HCT116 (cell line): Measurements from ENCODE around the gene KCNK13. TPM values are rescaled to one million over a fixed set of nuclear protein-coding genes. Genes with fewer than 3 reads are reported as not detected.

Experiments
- ATAC-seq: fragments of 200-7000 bp; cut with Tn5 transposase; 2 replicates; pipeline ENCODE4 v1.9.1; 2020; ENCODE audit warnings: mild to moderate bottlenecking, moderate library complexity
- BruUV-seq: library from RNA; stranded (reverse); fragments of 400-500 nt; replicated peaks from 2 replicates; lab custom pipeline; 2021; lab: Mats Ljungman, UMichigan
- CTCF ChIA-PET: fragments of 300-600 bp; sonication (Branson Sonifier 250); formaldehyde crosslinking; loops from one replicate; lab custom pipeline; 2021; ENCODE audit warnings: antibody characterized with exemption; lab: Charles Lee
- POLR2A ChIA-PET: fragments of 300-600, 350-600 bp; sonication (Branson Sonifier 250); formaldehyde crosslinking; loops from one replicate; lab custom pipeline; 2021; ENCODE audit warnings: antibody characterized with exemption; lab: Charles Lee
- RAD21 ChIA-PET, 2 experiments: fragments of 300-600 bp; sonication (Branson Sonifier 250); formaldehyde crosslinking; loops; one replicate each; lab custom pipeline; 2023; ENCODE audit warnings: low total read pairs in 2 of 2; ENCODE audit not compliant: uncharacterized antibody in 2 of 2, unreplicated experiment in 2 of 2, low non-redundant PET in 1 of 2; lab: Charles Lee
- DNase-seq: peaks from one replicate; pipeline ENCODE4 v3.0.0-alpha.2; 2010; ENCODE audit warnings: low read depth, low spot score
- H2AFZ ChIP-seq: fragments of 200-600 bp; shearing (Covaris generic), sonication (generic); 2 replicates; pipeline ENCODE4 v1.6.1; 2017; ENCODE audit warnings: low read depth, mixed run types, mixed read lengths, antibody characterized with exemption, low read length; ENCODE audit not compliant: poor library complexity, severe bottlenecking
- H3K27ac ChIP-seq: 2 replicates; pipeline ENCODE4 v1.5.1; 2012; ENCODE audit warnings: low read depth, low read length
- H3K27me3 ChIP-seq: fragments of 200-600 bp; sonication (generic); 2 replicates; pipeline ENCODE4 v1.6.1; 2016; ENCODE audit warnings: mixed run types, low read length, mixed read lengths; ENCODE audit not compliant: insufficient read depth
- H3K36me3 ChIP-seq, 2 experiments: fragments of 200-500 bp in 1 of 2; fragments of 200-600 bp in 1 of 2; sonication (Bioruptor generic) in 1 of 2; sonication (generic) in 1 of 2; 2 replicates each; pipeline versions ENCODE4 v1.5.1 to v1.6.1; 2014 to 2016; ENCODE audit warnings: low read length in 2 of 2, inconsistent platforms in 1 of 2, mixed read lengths in 1 of 2, mixed run types in 1 of 2; ENCODE audit not compliant: insufficient read depth in 2 of 2, control insufficient read depth in 1 of 2
- H3K4me1 ChIP-seq, 2 experiments: fragments of 200-600 bp in 1 of 2; sonication (generic) in 1 of 2; 2 replicates each; pipeline versions ENCODE4 v1.5.1 to v1.6.1; 2012 to 2017; ENCODE audit warnings: low read length in 2 of 2, inconsistent platforms in 1 of 2, mild to moderate bottlenecking in 1 of 2, mixed read lengths in 1 of 2, mixed run types in 1 of 2, moderate library complexity in 1 of 2; ENCODE audit not compliant: insufficient read depth in 2 of 2, control insufficient read depth in 1 of 2
- H3K4me2 ChIP-seq: fragments of 200-600 bp; sonication (generic); 2 replicates; pipeline ENCODE4 v1.6.1; 2017; ENCODE audit warnings: mixed run types, low read length, mixed read lengths
- H3K4me3 ChIP-seq, 2 experiments: fragments of 200-600 bp in 1 of 2; sonication (generic) in 1 of 2; replicated peaks in 1 of 2; 2 replicates each; pipeline ENCODE4 v1.5.1; 2011 to 2016; ENCODE audit warnings: low read length in 2 of 2, control low read depth in 1 of 2, low read depth in 1 of 2, mild to moderate bottlenecking in 1 of 2, mixed read lengths in 1 of 2, mixed run types in 1 of 2
- H3K79me2 ChIP-seq: fragments of 200-600 bp; sonication (generic); 2 replicates; pipeline ENCODE4 v1.6.1; 2017; ENCODE audit warnings: mild to moderate bottlenecking, mixed run types, low read length, moderate library complexity, mixed read lengths; ENCODE audit not compliant: insufficient read depth
- H3K9ac ChIP-seq: fragments of 200-600 bp; sonication (generic); 2 replicates; pipeline ENCODE4 v1.6.1; 2016; ENCODE audit warnings: low read length, mixed read lengths
- H3K9me2 ChIP-seq: fragments of 200-600 bp; sonication (generic), shearing (Covaris generic); 2 replicates; pipeline ENCODE4 v1.6.1; 2017; ENCODE audit warnings: mixed run types, mild to moderate bottlenecking, moderate library complexity; ENCODE audit not compliant: insufficient read depth
- H3K9me3 ChIP-seq, 2 experiments: fragments of 200-500 bp in 1 of 2; fragments of 200-600 bp in 1 of 2; sonication (Bioruptor generic) in 1 of 2; sonication (generic) in 1 of 2; 2 replicates each; pipeline ENCODE4 v1.6.1; 2014 to 2017; ENCODE audit warnings: low read length in 2 of 2, mixed read lengths in 2 of 2, inconsistent platforms in 1 of 2, low read depth in 1 of 2, mild to moderate bottlenecking in 1 of 2, mixed run types in 1 of 2, moderate library complexity in 1 of 2; ENCODE audit not compliant: control insufficient read depth in 1 of 2, insufficient read depth in 1 of 2
- H4K20me1 ChIP-seq: fragments of 200-600 bp; sonication (generic), shearing (Covaris generic); 2 replicates; pipeline ENCODE4 v1.6.1; 2017; ENCODE audit warnings: mixed run types, mild to moderate bottlenecking, moderate library complexity; ENCODE audit not compliant: insufficient read depth
- ATF3 ChIP-seq: IDR thresholded peaks from 2 replicates; pipeline ENCODE4 v1.6.1; 2012
- CTCF ChIP-seq, 3 experiments: fragments of 200-600 bp in 1 of 3; sonication (generic) in 1 of 3; IDR thresholded peaks in 2 of 3; conservative IDR thresholded peaks in 1 of 3; 2 replicates each; pipeline ENCODE4 v1.5.1; 2012 to 2017; ENCODE audit warnings: low read depth in 2 of 3, low read length in 2 of 3, antibody characterized with exemption in 1 of 3, borderline replicate concordance in 1 of 3, control low read depth in 1 of 3, mild to moderate bottlenecking in 1 of 3, mixed read lengths in 1 of 3, mixed run types in 1 of 3, moderate library complexity in 1 of 3; ENCODE audit not compliant: insufficient read depth in 1 of 3
- FOSL1 ChIP-seq: IDR thresholded peaks from 2 replicates; pipeline ENCODE4 v1.6.1; 2012; ENCODE audit warnings: low read depth
- JUND ChIP-seq: IDR thresholded peaks from 2 replicates; pipeline ENCODE4 v1.6.1; 2012
- POLR2AphosphoS5 ChIP-seq: IDR thresholded peaks from 2 replicates; pipeline ENCODE4 v1.6.1; 2011; ENCODE audit warnings: mild to moderate bottlenecking, low read depth, low read length, moderate library complexity
- RAD21 ChIP-seq: IDR thresholded peaks from 2 replicates; pipeline ENCODE4 v1.6.1; 2012; ENCODE audit warnings: low read depth, mild to moderate bottlenecking
- ZBTB33 ChIP-seq: IDR thresholded peaks from 2 replicates; pipeline ENCODE4 v1.6.1; 2011; ENCODE audit warnings: mild to moderate bottlenecking, low read length, moderate library complexity; ENCODE audit not compliant: insufficient replicate concordance; ENCODE audit errors: extremely low read depth
- intact Hi-C: fragments of 100-400 bp; cut with micrococcal nuclease; formaldehyde crosslinking; loops from 2 replicates; pipeline ENCODE4 v1.10.0; 2022
- total RNA-seq: library from RNA; stranded (reverse); gene quantifications from one replicate; pipeline ENCODE4 v1.2.1, GENCODE V29; 2021; ENCODE audit not compliant: unreplicated experiment

Gene KCNK13
- total RNA-seq, 1 experiment from 2014 or later: 2.2 TPM

- ChIA-PET CTCF (no interaction called here), POLR2A (no interaction called here), RAD21 (no interaction called here)
- Histone ChIP-seq H3K36me3 (no peaks in the 10 kb centered on the region), H3K4me3 (no peak overlapping the region), H4K20me1 (no peaks in the 10 kb centered on the region), H3K9ac (no peak overlapping the region), H3K9me2 (no peaks in the 10 kb centered on the region), H3K27ac (no peak overlapping the region), H3K79me2 (no peaks in the 10 kb centered on the region), H3K4me1 (peaks cover 14 to 23% of the 10 kb centered on the region in 2 experiments)
- no peak for ATAC-seq
- no TSS peak for BruUV-seq
- no peak for TF ChIP-seq RAD21
- TF ChIP-seq CTCF (IDR thresholded peaks at IDR 0.05 in 2 of 3, conservative IDR thresholded peaks at IDR 0.05 in 1 of 3; ENCODE audit: borderline replicate concordance in 1 of 3, insufficient read depth in 1 of 3, low read depth in 2 of 3, low read length in 2 of 3): peak; percentile 3 to 45 (median 29); a peak in 3 of 6 replicates
- no peak for TF ChIP-seq POLR2AphosphoS5
- TF ChIP-seq, all 23 proteins: peak for 1
- H3K4me2 ChIP-seq: no peak overlapping the region
- H3K9me3 ChIP-seq: no peaks in the 10 kb centered on the region
- DNase-seq: no peak
- no peaks in the 10 kb centered on the region for H3K27me3 ChIP-seq
- intact Hi-C loops: loop anchor here (2.0 kb wide), 1 partner anchor 120 kb away; no protein-coding TSS in a partner anchor
- no peak overlapping the region for H2AFZ ChIP-seq
These were observed 52.8 kb downstream of the KCNK13 start for GRCh38 chr14:90114554-90114953.

GRCh38 chr14:90115780-90116179 lies 54.0 kb downstream of the KCNK13 start:
- H3K27me3 ChIP-seq: no peaks in the 10 kb centered on the region
- intact Hi-C loops: loop anchor here (2.0 kb wide), 1 partner anchor 119 kb away; no protein-coding TSS in a partner anchor
- no peaks in the 10 kb centered on the region for H4K20me1 ChIP-seq
- TF ChIP-seq FOSL1: no peak
- no peak for TF ChIP-seq JUND
- TF ChIP-seq ATF3: no peak
- no peak for TF ChIP-seq ZBTB33
- H3K4me1 ChIP-seq: peaks cover 14 to 19% of the 10 kb centered on the region in 2 experiments
- no peak overlapping the region for H3K4me3 ChIP-seq
- ChIA-PET POLR2A (no interaction called here), CTCF (no interaction called here), RAD21 (no interaction called here)
- ATAC-seq (no peak), DNase-seq (no peak)
- H3K9me3 ChIP-seq: no peaks in the 10 kb centered on the region
- H3K9me2 ChIP-seq: no peaks in the 10 kb centered on the region
- H3K4me2 ChIP-seq: no peak overlapping the region
- no peak overlapping the region for H2AFZ ChIP-seq
- H3K27ac ChIP-seq: no peak overlapping the region
- no peaks in the 10 kb centered on the region for H3K36me3 ChIP-seq
- H3K79me2 ChIP-seq: no peaks in the 10 kb centered on the region
- no peak overlapping the region for H3K9ac ChIP-seq
- no TSS peak for BruUV-seq
